Bone marrow (tissue), 2 donors: ENCODE measurements around the gene RRP12.
"Not testable (repeated sequence)": the region's sequence is repeated elsewhere in the genome, so short reads cannot be mapped to it uniquely, and the experiment has no call there.

Source experiments
- DNase-seq, 2 donors: peaks; one replicate each; lab custom pipeline; 2025; lab: John Stamatoyannopoulos, UW

Gene RRP12

GRCh38 chr10:97406483-97406882, 5.3 kb upstream of the RRP12 start:
- not testable (repeated sequence) for DNase-seq

GRCh38 chr10:97406064-97406463, 4.9 kb upstream of the RRP12 start:
- DNase-seq, result peak in 1 of 2 donors; percentile 77

GRCh38 chr10:97404044-97404443, 2.9 kb upstream of the RRP12 start:
- no peak for DNase-seq

- no peak for DNase-seq
Measured at GRCh38 chr10:97401455-97401919, 347 bp upstream of the RRP12 start.

GRCh38 chr10:97399843-97400545, 1.1 kb downstream of the RRP12 start:
- peak in 1 of 2 donors; percentile 27 for DNase-seq

GRCh38 chr10:97396056-97396455, 5.1 kb downstream of the RRP12 start:
- DNase-seq, result no peak

- DNase-seq, result no peak
Measured at GRCh38 chr10:97393034-97393573, 8.0 kb downstream of the RRP12 start.

GRCh38 chr10:97390091-97390490, 11.0 kb downstream of the RRP12 start:
- DNase-seq, result no peak

GRCh38 chr10:97388152-97388551, 13.0 kb downstream of the RRP12 start:
- no peak for DNase-seq

GRCh38 chr10:97385565-97385964, 15.6 kb downstream of the RRP12 start:
- DNase-seq, result no peak

GRCh38 chr10:97384641-97385040, 16.5 kb downstream of the RRP12 start:
- DNase-seq, result no peak

GRCh38 chr10:97384156-97384555, 17.0 kb downstream of the RRP12 start:
- no peak for DNase-seq

- no peak for DNase-seq
Measured at GRCh38 chr10:97383159-97383558, 18.0 kb downstream of the RRP12 start.

- DNase-seq, result no peak
Measured at GRCh38 chr10:97381626-97382025, 19.5 kb downstream of the RRP12 start.

GRCh38 chr10:97380516-97380915, 20.6 kb downstream of the RRP12 start:
- no peak for DNase-seq

- no peak for DNase-seq
Measured at GRCh38 chr10:97378933-97379921, 21.9 kb downstream of the RRP12 start.

GRCh38 chr10:97376413-97376812, 24.7 kb downstream of the RRP12 start:
- DNase-seq, result no peak

- DNase-seq, result no peak
Measured at GRCh38 chr10:97373456-97373855, 27.7 kb downstream of the RRP12 start.

GRCh38 chr10:97372233-97372875, 28.8 kb downstream of the RRP12 start:
- DNase-seq, result no peak

GRCh38 chr10:97371696-97372095, 29.4 kb downstream of the RRP12 start:
- DNase-seq, result no peak

- no peak for DNase-seq
Measured at GRCh38 chr10:97367126-97367649, 34.0 kb downstream of the RRP12 start.

GRCh38 chr10:97366572-97366971, 34.6 kb downstream of the RRP12 start:
- DNase-seq, result no peak
